Glutamatergic neuron (in vitro differentiated cells): ENCODE results near the gene KIAA0408. TPM values are rescaled to one million over a fixed set of nuclear protein-coding genes. Genes with fewer than 3 reads are reported as not detected.

Source experiments
- DNase-seq: peaks from one replicate; pipeline ENCODE4 v3.0.0; 2022
- H3K27ac Mint-ChIP-seq: one replicate; pipeline ENCODE4 v1.8.0; 2020; ENCODE audit warnings: mild to moderate bottlenecking, mixed read lengths, inconsistent platforms; ENCODE audit not compliant: unreplicated experiment
- H3K27me3 Mint-ChIP-seq: one replicate; pipeline ENCODE4 v1.8.0; 2020; ENCODE audit warnings: mild to moderate bottlenecking, moderate library complexity, mixed read lengths, inconsistent platforms; ENCODE audit not compliant: unreplicated experiment
- H3K36me3 Mint-ChIP-seq: one replicate; pipeline ENCODE4 v1.8.0; 2020; ENCODE audit warnings: mild to moderate bottlenecking, mixed read lengths, inconsistent platforms; ENCODE audit not compliant: unreplicated experiment
- H3K4me1 Mint-ChIP-seq: one replicate; pipeline ENCODE4 v1.8.0; 2020; ENCODE audit warnings: mild to moderate bottlenecking, low read depth, mixed read lengths, inconsistent platforms; ENCODE audit not compliant: unreplicated experiment
- H3K4me3 Mint-ChIP-seq: one replicate; pipeline ENCODE4 v1.8.0; 2020; ENCODE audit warnings: mild to moderate bottlenecking, mixed read lengths, inconsistent platforms; ENCODE audit not compliant: unreplicated experiment
- H3K9me3 Mint-ChIP-seq: one replicate; pipeline ENCODE4 v1.8.0; 2020; ENCODE audit warnings: mild to moderate bottlenecking, moderate library complexity, mixed read lengths, inconsistent platforms; ENCODE audit not compliant: unreplicated experiment
- CTCF ChIP-seq: fragments of 200-600 bp; sonication (generic); IDR thresholded peaks from one replicate; pipeline ENCODE4 v1.5.0; 2021; ENCODE audit not compliant: partially characterized antibody, unreplicated experiment
- total RNA-seq: library from RNA; stranded (reverse); fragmentation: NEBNext Ultra II Directional; extraction: Animal tissue kit (Norgen Biotek cat#: 25700); gene quantifications from one replicate; pipeline ENCODE4 v1.2.1, GENCODE V29; 2021; ENCODE audit not compliant: unreplicated experiment

The KIAA0408 gene
- total RNA-seq, 1 donor from 2014 or later = 110 TPM

GRCh38 chr6:127451388-127451787 is 7.8 kb downstream of the KIAA0408 start:
- H3K27me3 Mint-ChIP-seq = no peaks in the 10 kb centered on the region
- TF ChIP-seq CTCF = no peak
- no peak for DNase-seq
- peaks cover 6% of the 10 kb centered on the region for H3K36me3 Mint-ChIP-seq
- no peak overlapping the region for H3K27ac Mint-ChIP-seq
- H3K4me1 Mint-ChIP-seq = peaks cover 4% of the 10 kb centered on the region
- no peak overlapping the region for H3K4me3 Mint-ChIP-seq
- peaks cover 1% of the 10 kb centered on the region for H3K9me3 Mint-ChIP-seq

DNA sequence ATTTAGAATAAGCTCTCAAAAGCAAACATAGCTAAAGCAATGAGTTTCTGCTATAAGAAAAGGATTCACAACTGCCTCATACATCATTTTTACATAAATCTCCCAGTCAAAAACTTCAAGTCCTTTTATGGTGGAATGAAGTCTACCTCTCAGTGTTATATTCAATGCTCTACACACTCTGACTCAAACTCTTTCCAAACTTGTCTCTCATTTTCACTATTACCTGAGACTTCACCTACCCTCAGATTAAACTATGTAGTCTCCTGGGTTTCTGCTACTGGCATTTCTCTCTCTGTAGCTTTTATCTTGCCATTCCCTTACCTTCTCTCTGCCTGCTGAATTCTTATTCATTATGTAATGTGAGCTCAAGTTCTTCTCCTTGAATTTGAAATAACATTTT is 11.4 kb downstream of the KIAA0408 start:
- Mint-ChIP-seq H3K4me1 (peaks cover 4% of the 10 kb centered on the region), H3K36me3 (peaks cover 6% of the 10 kb centered on the region), H3K27me3 (no peaks in the 10 kb centered on the region), H3K9me3 (peaks cover 1% of the 10 kb centered on the region), H3K4me3 (no peak overlapping the region), H3K27ac (no peak overlapping the region)
- no peak for TF ChIP-seq CTCF
- no peak for DNase-seq

- Mint-ChIP-seq H3K9me3 (peaks cover 1% of the 10 kb centered on the region), H3K27ac (no peak overlapping the region), H3K27me3 (no peaks in the 10 kb centered on the region), H3K36me3 (peaks cover 6% of the 10 kb centered on the region), H3K4me3 (no peak overlapping the region), H3K4me1 (peaks cover 4% of the 10 kb centered on the region)
- TF ChIP-seq CTCF = no peak
- DNase-seq = no peak
Measured at GRCh38 chr6:127446356-127446755, 12.8 kb downstream of the KIAA0408 start.

- no peak overlapping the region for H3K4me3 Mint-ChIP-seq
- peaks cover 9% of the 10 kb centered on the region for H3K4me1 Mint-ChIP-seq
- H3K27me3 Mint-ChIP-seq = no peaks in the 10 kb centered on the region
- no peak for DNase-seq
- no peaks in the 10 kb centered on the region for H3K36me3 Mint-ChIP-seq
- H3K27ac Mint-ChIP-seq = no peak overlapping the region
- H3K9me3 Mint-ChIP-seq = peaks cover 2% of the 10 kb centered on the region
- TF ChIP-seq CTCF = no peak
Measured at GRCh38 chr6:127441881-127442280, 17.3 kb downstream of the KIAA0408 start.

GRCh38 chr6:127439718-127440117 is 19.5 kb downstream of the KIAA0408 start:
- Mint-ChIP-seq H3K36me3 (no peaks in the 10 kb centered on the region), H3K4me3 (no peak overlapping the region), H3K4me1 (peaks cover 17% of the 10 kb centered on the region), H3K27ac (no peak overlapping the region), H3K9me3 (peaks cover 2% of the 10 kb centered on the region), H3K27me3 (no peaks in the 10 kb centered on the region)
- DNase-seq = no peak
- no peak for TF ChIP-seq CTCF
